Measurements from ENCODE around the gene PPM1E.
"Not testable (repeated sequence)": the region's sequence is repeated elsewhere in the genome, so short reads cannot be mapped to it uniquely, and the experiment has no call there.

The PPM1E gene

GRCh38 chr17:58957725-58958073 is 202.0 kb downstream of the PPM1E start:
- not testable (repeated sequence) for DNase-seq

DNA sequence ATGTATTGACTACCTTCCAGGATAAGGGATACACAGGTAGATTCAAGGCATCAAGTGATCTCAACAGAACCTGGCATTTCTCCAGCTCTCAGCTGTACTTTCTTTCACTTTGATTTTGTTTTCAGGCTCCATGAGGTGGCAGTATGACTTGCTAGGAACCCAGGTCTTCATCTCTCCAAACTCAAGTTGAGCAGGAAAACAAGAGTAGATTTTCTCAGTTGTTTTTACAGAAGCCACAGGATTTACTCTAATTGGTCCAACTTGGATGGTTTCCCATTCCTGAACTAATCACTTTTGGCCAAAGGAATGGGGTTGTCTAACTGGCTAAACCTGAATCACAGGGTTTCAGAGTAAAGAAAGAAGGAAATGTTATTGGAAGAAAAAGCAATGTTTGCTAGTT is 204.4 kb downstream of the PPM1E start:
- DNase-seq: no peak

GRCh38 chr17:58965221-58965620 is 209.6 kb downstream of the PPM1E start:
- no peak for DNase-seq

- DNase-seq: no peak
Observed at GRCh38 chr17:58966208-58966607, 210.6 kb downstream of the PPM1E start.

- DNase-seq: no peak
Observed at GRCh38 chr17:58968426-58969061, 212.9 kb downstream of the PPM1E start.

GRCh38 chr17:58969156-58969555 is 213.5 kb downstream of the PPM1E start:
- peak; percentile 32 for DNase-seq

DNA sequence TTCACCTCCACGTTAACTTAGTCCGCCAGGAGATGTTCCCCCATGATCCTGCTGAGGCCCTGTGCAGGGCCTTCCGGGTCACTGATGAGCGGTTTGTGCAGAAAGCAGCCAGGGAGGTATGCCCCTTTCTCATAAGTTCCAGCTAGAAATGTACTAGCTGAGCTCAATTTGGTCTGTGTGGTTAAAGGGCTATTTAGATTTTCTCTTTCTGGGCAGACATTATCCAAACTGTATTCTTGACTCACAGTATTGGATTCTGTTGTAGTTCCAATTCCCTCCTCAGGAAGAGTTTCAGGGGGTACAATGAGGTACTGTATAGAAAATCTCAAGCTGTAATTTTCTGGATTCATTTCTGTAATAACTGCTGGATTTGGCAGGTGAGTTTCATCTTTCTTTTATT is 214.0 kb downstream of the PPM1E start:
- DNase-seq: no peak

- no peak for DNase-seq
Observed at GRCh38 chr17:58970609-58971450, 215.2 kb downstream of the PPM1E start.

- no peak for DNase-seq
Observed at GRCh38 chr17:58974354-58974753, 218.7 kb downstream of the PPM1E start.

DNA sequence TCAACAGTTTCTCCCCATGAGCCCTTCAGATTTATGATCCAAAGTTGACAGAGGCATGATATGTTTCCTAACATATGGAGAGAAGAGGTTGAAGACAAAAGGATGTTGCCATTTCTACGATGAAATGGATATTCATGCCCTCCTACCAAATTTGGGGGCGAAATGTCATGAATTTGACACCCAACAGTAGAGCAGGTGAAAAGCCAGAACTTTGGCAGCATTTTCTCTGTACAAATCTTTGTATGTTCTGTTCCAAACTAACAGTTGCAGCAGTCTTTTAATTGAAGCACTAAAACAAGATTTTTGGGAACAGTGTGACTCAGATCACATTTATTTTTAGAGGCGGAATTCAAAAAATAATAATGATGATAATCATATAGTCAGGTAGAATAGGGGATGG is 220.9 kb downstream of the PPM1E start:
- no peak for DNase-seq

DNA sequence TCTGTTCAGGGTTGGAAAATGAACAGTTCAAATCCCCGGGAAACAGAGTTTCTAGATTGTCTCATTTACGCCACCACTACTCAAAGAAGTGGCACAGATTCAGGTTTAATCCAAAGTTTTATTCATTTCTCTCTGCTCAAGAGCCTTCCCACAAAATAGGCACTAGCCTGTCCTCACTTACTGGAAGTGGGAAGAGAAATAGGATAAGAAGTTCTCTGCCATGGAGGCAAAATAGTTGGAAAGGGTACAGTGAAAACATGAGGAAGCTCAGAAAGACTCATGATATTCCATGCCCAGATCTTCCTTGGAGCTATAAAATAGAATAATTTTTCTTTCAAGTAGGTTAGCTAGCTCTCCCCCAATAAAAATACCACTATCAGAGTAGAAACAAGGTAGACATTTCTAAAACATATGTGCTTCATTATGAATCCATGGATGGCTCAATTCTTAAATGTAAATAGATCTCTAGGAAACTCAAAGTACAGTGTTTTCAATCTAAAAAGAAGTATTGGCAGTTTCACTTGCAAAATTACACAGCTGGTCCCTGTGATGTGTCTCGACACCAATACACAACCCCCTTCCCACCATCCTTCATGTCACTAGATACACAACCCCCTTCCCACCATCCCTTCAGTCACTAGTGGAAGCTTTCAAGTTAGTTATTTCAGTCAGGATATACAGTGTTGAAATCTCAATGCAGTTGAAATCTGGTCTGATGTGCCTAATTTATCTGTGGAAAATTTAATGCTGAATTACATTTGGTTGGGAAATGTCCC is 225.2 kb downstream of the PPM1E start:
- no peak for DNase-seq

DNA sequence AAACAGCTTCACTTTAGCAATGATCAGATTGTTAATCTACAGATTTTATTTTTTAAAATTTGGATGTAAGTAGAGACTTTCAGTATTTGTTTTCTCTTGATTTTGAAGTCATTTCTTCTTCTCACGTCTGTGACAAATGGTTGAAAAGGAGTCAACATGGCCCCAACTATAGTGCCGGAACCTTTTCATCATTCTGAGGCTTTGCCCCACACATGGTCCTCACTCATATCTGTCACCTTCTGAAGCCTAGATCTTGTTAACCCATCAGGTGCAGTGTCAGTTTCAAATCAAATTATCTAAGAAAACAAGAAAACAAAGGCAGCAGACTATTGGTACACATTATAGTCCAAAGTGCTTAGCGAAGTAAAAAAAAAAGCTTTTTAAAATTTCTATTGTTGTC is 227.0 kb downstream of the PPM1E start:
- no peak for DNase-seq

GRCh38 chr17:58985367-58985766 is 229.7 kb downstream of the PPM1E start:
- DNase-seq: no peak

GRCh38 chr17:58985971-58986370 is 230.3 kb downstream of the PPM1E start:
- DNase-seq: no peak

DNA sequence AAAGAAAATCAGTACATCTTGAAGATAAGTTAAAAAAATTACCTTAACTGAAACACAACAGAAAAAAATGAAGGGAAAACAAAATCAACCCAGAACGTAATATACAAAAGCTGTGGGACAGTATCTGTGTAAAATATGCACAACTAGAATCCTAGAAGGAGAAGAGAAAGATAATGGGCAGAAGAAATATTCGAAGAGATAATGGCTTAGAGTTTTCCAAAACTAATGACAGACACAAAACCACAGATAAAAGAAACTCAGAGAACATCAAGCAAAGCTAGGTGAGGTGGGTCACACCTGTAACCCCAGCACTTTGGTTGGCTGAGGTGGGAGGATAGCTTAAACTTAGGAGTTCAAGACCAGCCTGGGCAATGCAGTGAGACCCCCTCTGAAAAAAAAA is 234.0 kb downstream of the PPM1E start:
- no peak for DNase-seq

- DNase-seq: no peak
Observed at GRCh38 chr17:58991718-58992331, 236.2 kb downstream of the PPM1E start.

DNA sequence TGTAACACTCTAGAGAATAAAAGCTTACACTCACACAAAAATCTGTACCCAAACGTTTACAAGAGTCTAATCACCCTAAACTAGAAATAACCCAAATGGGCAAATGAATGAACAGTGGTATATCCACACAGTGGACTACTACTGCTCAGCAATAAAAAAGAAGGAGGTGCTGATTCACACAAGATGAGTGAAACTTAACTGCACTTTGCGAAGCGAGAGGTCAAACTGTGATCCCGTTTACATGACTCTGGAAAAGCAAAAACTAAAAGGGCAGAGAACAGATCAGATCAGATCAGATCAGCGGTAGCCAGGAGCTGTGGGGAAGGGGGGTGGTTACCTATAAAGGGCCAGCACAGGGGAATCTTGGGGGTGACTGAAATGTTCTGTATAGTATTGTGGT is 237.7 kb downstream of the PPM1E start:
- no peak for DNase-seq

GRCh38 chr17:58995247-58995940 is 239.7 kb downstream of the PPM1E start:
- DNase-seq: no peak

- no peak for DNase-seq
Observed at GRCh38 chr17:58996968-58997367, 241.3 kb downstream of the PPM1E start.

DNA sequence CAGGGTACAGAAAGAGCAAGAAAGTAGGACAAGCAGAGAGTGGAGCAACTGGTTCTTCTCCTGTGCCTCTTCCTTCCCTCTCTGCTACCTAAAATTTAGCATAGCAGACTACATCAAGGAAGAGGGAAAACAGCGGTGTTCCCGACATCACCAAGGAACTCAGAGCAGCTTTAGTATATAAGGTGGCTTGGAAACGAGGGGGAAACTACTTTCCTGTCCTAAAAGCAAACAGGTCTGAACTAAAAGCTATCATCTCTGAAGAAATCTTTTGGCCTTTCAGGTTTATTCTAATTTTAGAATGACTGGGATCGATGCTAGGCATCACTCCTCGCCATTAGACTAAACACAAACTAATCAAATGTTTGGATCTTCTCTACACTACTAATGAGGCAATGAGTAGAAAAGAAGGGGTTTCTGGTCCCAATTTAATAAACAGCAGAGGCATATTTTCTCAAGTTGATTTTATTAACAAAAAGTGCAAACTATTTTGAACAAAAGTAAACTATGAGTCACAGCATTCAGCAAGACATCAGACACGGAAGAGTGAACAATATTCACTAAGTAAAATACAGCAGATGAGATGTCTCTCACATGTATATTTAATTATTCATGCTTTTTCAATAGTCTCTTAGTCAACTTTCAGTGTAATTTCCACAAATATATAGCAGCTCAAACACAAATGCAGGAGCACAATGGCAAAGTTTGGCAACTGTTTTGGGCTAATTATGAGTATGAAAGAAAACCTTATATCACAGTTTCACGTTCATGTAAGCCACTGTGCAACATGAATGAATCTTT is 242.3 kb downstream of the PPM1E start:
- no peak for DNase-seq

GRCh38 chr17:58998871-58999270 is 243.2 kb downstream of the PPM1E start:
- no peak for DNase-seq

GRCh38 chr17:58999500-58999899 is 243.8 kb downstream of the PPM1E start:
- no peak for DNase-seq

Data from NCI-H146 (cell line).